Smooth muscle cell (in vitro differentiated cells): ENCODE results near the gene PRPS1L1. TPM values are rescaled to one million over a fixed set of nuclear protein-coding genes. Genes with fewer than 3 reads are reported as not detected.

Experiments used
- DNase-seq: peaks from one replicate; lab custom pipeline; 2025; ENCODE audit not compliant: unreplicated experiment; lab: John Stamatoyannopoulos, UW
- H2AFZ ChIP-seq: fragments of 200-600 bp; sonication (generic); 2 replicates; pipeline ENCODE4 v1.6.0; 2016; ENCODE audit warnings: antibody characterized with exemption, low read depth, mild to moderate bottlenecking
- H3F3A ChIP-seq: fragments of 200-600 bp; sonication (generic); 2 replicates; pipeline ENCODE4 v1.6.0; 2017; ENCODE audit warnings: antibody characterized with exemption, low read depth
- H3K27ac ChIP-seq: fragments of 200-600 bp; sonication (generic); 2 replicates; pipeline ENCODE4 v1.5.1; 2016; ENCODE audit warnings: low read depth, mild to moderate bottlenecking
- H3K27me3 ChIP-seq: fragments of 200-600 bp; sonication (generic); 2 replicates; pipeline ENCODE4 v1.6.1; 2016; ENCODE audit warnings: low read depth, mild to moderate bottlenecking
- H3K36me3 ChIP-seq: fragments of 200-600 bp; sonication (generic); 2 replicates; pipeline ENCODE4 v1.5.1; 2016; ENCODE audit warnings: low read depth
- H3K4me1 ChIP-seq: fragments of 200-600 bp; sonication (generic); 2 replicates; pipeline ENCODE4 v1.5.1; 2016; ENCODE audit warnings: low read depth
- H3K4me2 ChIP-seq: fragments of 200-600 bp; sonication (generic); 2 replicates; pipeline ENCODE4 v1.6.0; 2016; ENCODE audit warnings: mild to moderate bottlenecking
- H3K4me3 ChIP-seq: fragments of 200-600 bp; sonication (generic); 2 replicates; pipeline ENCODE4 v1.5.1; 2016; ENCODE audit warnings: mild to moderate bottlenecking
- H3K79me2 ChIP-seq: fragments of 200-600 bp; sonication (generic); 2 replicates; pipeline ENCODE4 v1.6.0; 2016; ENCODE audit warnings: low read depth, mild to moderate bottlenecking
- H3K9ac ChIP-seq: fragments of 200-600 bp; sonication (generic); 2 replicates; pipeline ENCODE4 v1.6.0; 2016; ENCODE audit warnings: low read depth
- H3K9me3 ChIP-seq: fragments of 200-600 bp; sonication (generic); replicated peaks from 2 replicates; pipeline ENCODE4 v1.5.1; 2016; ENCODE audit warnings: low read depth
- H4K20me1 ChIP-seq: fragments of 200-600 bp; sonication (generic); 2 replicates; pipeline ENCODE4 v1.6.0; 2016; ENCODE audit warnings: low read depth
- CTCF ChIP-seq: fragments of 200-600 bp; sonication (generic); IDR thresholded peaks from 2 replicates; pipeline ENCODE4 v1.5.1; 2017; ENCODE audit warnings: borderline replicate concordance, mild to moderate bottlenecking, antibody characterized with exemption; ENCODE audit not compliant: insufficient read depth, poor library complexity, severe bottlenecking
- WGBS: methylation state at CpG from one replicate; pipeline ENCODE4 v1.1.7; 2016; ENCODE audit warnings: low lambda C conversion rate; 5-methylcytosine and 5-hydroxymethylcytosine counted together
- polyA plus RNA-seq: library from polyadenylated mRNA; unstranded; fragments of >200 nt; fragmentation: Nextera tagmentation; extraction: Ambion mirVana; gene quantifications from 2 replicates; pipeline ENCODE4 v1.2.1, GENCODE V29; 2016
- total RNA-seq: library from RNA; depleted of rRNA; stranded (reverse); fragments of >200 nt; gene quantifications from 2 replicates; pipeline ENCODE4 v1.2.3, GENCODE V29; 2014

PRPS1L1 gene
- total and polyA plus RNA-seq, 2 experiments from 2014 or later, result not detected

GRCh38 chr7:18053177-18053928 is 25.7 kb upstream of the PRPS1L1 start:
- Histone ChIP-seq H3K4me2 (no peak overlapping the region), H4K20me1 (no peaks in the 10 kb centered on the region), H3K4me1 (no peaks in the 10 kb centered on the region), H3F3A (no peaks in the 10 kb centered on the region), H3K27ac (no peak overlapping the region), H3K36me3 (no peaks in the 10 kb centered on the region), H3K9ac (no peak overlapping the region), H3K27me3 (no peaks in the 10 kb centered on the region), H3K79me2 (no peaks in the 10 kb centered on the region), H2AFZ (no peak overlapping the region), H3K4me3 (no peak overlapping the region), H3K9me3 (no peaks in the 10 kb centered on the region)
- no peak for DNase-seq
- TF ChIP-seq CTCF, result no peak
- 66% methylated on average over 2 of the region's 2 CpGs for WGBS

GRCh38 chr7:18049262-18049661 is 21.6 kb upstream of the PRPS1L1 start:
- no peak overlapping the region for H3K9ac ChIP-seq
- H3K36me3 ChIP-seq, result no peaks in the 10 kb centered on the region
- WGBS, result 67% methylated on average over 4 of the region's 4 CpGs
- no peak overlapping the region for H3K27ac ChIP-seq
- H3K4me2 ChIP-seq, result no peak overlapping the region
- no peaks in the 10 kb centered on the region for H3F3A ChIP-seq
- H3K4me1 ChIP-seq, result no peaks in the 10 kb centered on the region
- H3K4me3 ChIP-seq, result no peak overlapping the region
- H2AFZ ChIP-seq, result no peak overlapping the region
- no peaks in the 10 kb centered on the region for H3K27me3 ChIP-seq
- no peak for DNase-seq
- no peak for TF ChIP-seq CTCF
- no peaks in the 10 kb centered on the region for H4K20me1 ChIP-seq
- H3K79me2 ChIP-seq, result no peaks in the 10 kb centered on the region
- H3K9me3 ChIP-seq, result no peaks in the 10 kb centered on the region

GRCh38 chr7:18046601-18047000 is 19.0 kb upstream of the PRPS1L1 start:
- no peaks in the 10 kb centered on the region for H3F3A ChIP-seq
- no peak for TF ChIP-seq CTCF
- WGBS, result 68% methylated on average over 1 of the region's 1 CpG

GRCh38 chr7:18045171-18045570 is 17.5 kb upstream of the PRPS1L1 start:
- H2AFZ ChIP-seq, result no peak overlapping the region
- no peak overlapping the region for H3K4me3 ChIP-seq
- no peak overlapping the region for H3K27ac ChIP-seq
- H3K4me1 ChIP-seq, result no peaks in the 10 kb centered on the region
- WGBS, result 92% methylated on average over 3 of the region's 3 CpGs
- no peak overlapping the region for H3K4me2 ChIP-seq
- no peaks in the 10 kb centered on the region for H3K79me2 ChIP-seq
- H3K36me3 ChIP-seq, result no peaks in the 10 kb centered on the region
- no peak for TF ChIP-seq CTCF
- no peaks in the 10 kb centered on the region for H3K9me3 ChIP-seq
- no peaks in the 10 kb centered on the region for H4K20me1 ChIP-seq
- no peaks in the 10 kb centered on the region for H3K27me3 ChIP-seq
- no peak overlapping the region for H3K9ac ChIP-seq
- no peak for DNase-seq
- H3F3A ChIP-seq, result no peaks in the 10 kb centered on the region

More at GRCh38 chr7:18046601-18047000, 19.0 kb upstream of the PRPS1L1 start:
- Histone ChIP-seq H3K4me1 (no peaks in the 10 kb centered on the region), H4K20me1 (no peaks in the 10 kb centered on the region), H2AFZ (no peak overlapping the region), H3K4me3 (no peak overlapping the region), H3K27ac (no peak overlapping the region), H3K9ac (no peak overlapping the region), H3K36me3 (no peaks in the 10 kb centered on the region), H3K4me2 (no peak overlapping the region), H3K9me3 (no peaks in the 10 kb centered on the region), H3K79me2 (no peaks in the 10 kb centered on the region), H3K27me3 (no peaks in the 10 kb centered on the region)
- DNase-seq, result no peak
